Measurements from ENCODE around the gene POLG. TPM values are rescaled to one million over a fixed set of nuclear protein-coding genes. Genes with fewer than 3 reads are reported as not detected.
A peak's percentile ranks its signal among the peaks of the same experiment; 100 is the strongest.

The POLG gene
- total and polyA plus RNA-seq, 2 of the 13 experiments (the other 11 are each of a cell fraction or from before 2014, with no cell fraction given), result 26.6 to 35.5 TPM

DNA sequence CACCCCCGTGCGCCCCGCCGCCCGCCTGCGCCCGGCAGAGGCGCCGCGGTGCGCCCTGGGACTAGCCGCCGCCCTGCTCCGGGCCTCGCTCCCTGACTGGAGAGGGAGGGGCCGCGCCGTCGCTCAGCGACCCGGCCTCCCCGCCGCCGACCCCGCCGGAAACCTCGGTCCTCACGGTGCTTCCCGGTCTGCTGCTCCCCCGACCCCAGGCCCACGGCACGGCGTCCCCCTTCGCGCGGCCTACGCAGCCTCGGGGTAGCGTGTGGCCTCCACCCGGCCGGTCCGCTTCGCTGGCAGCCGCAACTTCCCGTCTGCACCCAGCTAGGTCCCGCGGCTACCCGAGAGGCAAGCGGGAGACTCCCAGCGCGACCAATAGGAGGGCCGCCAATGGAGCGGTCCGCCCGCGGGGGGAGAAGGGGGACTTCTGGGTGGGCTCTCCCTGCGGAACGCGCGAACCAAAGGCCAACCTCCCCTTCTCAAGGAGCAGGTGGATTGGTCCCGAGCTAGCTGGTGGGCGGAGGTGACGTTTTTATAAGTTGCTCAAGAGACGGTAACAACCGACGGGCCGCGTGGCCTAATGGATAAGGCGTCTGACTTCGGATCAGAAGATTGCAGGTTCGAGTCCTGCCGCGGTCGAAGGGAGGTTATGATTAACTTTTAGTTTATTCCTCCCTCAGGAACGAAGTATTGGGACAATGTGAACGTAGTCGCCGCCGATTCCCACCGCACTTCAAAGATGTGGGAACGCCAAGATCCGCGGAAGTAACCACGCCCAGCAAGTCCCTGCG, at the start of gene POLG (continued):
- TF ChIP-seq, protein P1, sequence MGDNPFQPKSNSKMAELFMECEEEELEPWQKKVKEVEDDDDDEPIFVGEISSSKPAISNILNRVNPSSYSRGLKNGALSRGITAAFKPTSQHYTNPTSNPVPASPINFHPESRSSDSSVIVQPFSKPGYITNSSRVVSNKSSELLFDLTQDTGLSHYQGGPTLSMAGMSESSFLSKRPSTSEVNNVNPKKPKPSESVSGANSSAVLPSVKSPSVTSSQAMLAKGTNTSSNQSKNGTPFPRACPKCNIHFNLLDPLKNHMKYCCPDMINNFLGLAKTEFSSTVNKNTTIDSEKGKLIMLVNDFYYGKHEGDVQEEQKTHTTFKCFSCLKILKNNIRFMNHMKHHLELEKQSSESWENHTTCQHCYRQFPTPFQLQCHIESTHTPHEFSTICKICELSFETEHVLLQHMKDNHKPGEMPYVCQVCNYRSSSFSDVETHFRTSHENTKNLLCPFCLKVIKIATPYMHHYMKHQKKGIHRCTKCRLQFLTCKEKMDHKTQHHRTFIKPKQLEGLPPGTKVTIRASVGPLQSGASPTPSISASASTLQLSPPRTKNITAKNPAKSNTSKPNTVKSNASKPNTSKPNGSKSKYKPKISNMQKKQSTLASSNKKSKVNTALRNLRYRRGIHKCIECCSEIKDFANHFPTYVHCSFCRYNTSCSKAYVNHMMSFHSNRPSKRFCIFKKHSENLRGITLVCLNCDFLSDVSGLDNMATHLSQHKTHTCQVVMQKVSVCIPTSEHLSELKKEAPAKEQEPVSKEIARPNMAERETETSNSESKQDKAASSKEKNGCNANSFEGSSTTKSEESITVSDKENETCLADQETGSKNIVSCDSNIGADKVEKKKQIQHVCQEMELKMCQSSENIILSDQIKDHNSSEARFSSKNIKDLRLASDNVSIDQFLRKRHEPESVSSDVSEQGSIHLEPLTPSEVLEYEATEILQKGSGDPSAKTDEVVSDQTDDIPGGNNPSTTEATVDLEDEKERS (CRISPR knock-in tag; IDR thresholded peaks at IDR 0.05), result peak; percentile 86; the same call in 1 of the 2 replicates
- no peak for TF ChIP-seq NFE2L2 (IDR thresholded peaks at IDR 0.05; ENCODE audit: low read length)
- TF ChIP-seq MIXL1 (CRISPR knock-in tag; IDR thresholded peaks at IDR 0.05), result peak; percentile 91
- TF ChIP-seq, protein P2, sequence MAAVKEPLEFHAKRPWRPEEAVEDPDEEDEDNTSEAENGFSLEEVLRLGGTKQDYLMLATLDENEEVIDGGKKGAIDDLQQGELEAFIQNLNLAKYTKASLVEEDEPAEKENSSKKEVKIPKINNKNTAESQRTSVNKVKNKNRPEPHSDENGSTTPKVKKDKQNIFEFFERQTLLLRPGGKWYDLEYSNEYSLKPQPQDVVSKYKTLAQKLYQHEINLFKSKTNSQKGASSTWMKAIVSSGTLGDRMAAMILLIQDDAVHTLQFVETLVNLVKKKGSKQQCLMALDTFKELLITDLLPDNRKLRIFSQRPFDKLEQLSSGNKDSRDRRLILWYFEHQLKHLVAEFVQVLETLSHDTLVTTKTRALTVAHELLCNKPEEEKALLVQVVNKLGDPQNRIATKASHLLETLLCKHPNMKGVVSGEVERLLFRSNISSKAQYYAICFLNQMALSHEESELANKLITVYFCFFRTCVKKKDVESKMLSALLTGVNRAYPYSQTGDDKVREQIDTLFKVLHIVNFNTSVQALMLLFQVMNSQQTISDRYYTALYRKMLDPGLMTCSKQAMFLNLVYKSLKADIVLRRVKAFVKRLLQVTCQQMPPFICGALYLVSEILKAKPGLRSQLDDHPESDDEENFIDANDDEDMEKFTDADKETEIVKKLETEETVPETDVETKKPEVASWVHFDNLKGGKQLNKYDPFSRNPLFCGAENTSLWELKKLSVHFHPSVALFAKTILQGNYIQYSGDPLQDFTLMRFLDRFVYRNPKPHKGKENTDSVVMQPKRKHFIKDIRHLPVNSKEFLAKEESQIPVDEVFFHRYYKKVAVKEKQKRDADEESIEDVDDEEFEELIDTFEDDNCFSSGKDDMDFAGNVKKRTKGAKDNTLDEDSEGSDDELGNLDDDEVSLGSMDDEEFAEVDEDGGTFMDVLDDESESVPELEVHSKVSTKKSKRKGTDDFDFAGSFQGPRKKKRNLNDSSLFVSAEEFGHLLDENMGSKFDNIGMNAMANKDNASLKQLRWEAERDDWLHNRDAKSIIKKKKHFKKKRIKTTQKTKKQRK (IDR thresholded peaks at IDR 0.05; ENCODE audit: low read length), result no peak
- TF ChIP-seq TAF15 (IDR thresholded peaks at IDR 0.05; ENCODE audit: low read depth, low read length, poor library complexity, severe bottlenecking), result no peak
- TF ChIP-seq, protein P3, sequence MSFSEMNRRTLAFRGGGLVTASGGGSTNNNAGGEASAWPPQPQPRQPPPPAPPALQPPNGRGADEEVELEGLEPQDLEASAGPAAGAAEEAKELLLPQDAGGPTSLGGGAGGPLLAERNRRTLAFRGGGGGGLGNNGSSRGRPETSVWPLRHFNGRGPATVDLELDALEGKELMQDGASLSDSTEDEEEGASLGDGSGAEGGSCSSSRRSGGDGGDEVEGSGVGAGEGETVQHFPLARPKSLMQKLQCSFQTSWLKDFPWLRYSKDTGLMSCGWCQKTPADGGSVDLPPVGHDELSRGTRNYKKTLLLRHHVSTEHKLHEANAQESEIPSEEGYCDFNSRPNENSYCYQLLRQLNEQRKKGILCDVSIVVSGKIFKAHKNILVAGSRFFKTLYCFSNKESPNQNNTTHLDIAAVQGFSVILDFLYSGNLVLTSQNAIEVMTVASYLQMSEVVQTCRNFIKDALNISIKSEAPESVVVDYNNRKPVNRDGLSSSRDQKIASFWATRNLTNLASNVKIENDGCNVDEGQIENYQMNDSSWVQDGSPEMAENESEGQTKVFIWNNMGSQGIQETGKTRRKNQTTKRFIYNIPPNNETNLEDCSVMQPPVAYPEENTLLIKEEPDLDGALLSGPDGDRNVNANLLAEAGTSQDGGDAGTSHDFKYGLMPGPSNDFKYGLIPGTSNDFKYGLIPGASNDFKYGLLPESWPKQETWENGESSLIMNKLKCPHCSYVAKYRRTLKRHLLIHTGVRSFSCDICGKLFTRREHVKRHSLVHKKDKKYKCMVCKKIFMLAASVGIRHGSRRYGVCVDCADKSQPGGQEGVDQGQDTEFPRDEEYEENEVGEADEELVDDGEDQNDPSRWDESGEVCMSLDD (CRISPR knock-in tag; IDR thresholded peaks at IDR 0.05; ENCODE audit: borderline replicate concordance), result peak; percentile 76; the same call in 1 of the 2 replicates
- peak; percentile 90; the same call in 1 of the 2 replicates for TF ChIP-seq ZSCAN29 (CRISPR knock-in tag; conservative IDR thresholded peaks at IDR 0.05)
- no peak for TF ChIP-seq ZNF333 (CRISPR knock-in tag; IDR thresholded peaks at IDR 0.05; ENCODE audit: borderline replicate concordance)
- TF ChIP-seq, protein P4, sequence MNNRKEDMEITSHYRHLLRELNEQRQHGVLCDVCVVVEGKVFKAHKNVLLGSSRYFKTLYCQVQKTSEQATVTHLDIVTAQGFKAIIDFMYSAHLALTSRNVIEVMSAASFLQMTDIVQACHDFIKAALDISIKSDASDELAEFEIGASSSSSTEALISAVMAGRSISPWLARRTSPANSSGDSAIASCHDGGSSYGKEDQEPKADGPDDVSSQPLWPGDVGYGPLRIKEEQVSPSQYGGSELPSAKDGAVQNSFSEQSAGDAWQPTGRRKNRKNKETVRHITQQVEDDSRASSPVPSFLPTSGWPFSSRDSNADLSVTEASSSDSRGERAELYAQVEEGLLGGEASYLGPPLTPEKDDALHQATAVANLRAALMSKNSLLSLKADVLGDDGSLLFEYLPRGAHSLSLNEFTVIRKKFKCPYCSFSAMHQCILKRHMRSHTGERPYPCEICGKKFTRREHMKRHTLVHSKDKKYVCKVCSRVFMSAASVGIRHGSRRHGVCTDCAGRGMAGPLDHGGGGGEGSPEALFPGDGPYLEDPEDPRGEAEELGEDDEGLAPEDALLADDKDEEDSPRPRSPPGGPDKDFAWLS (CRISPR knock-in tag; IDR thresholded peaks at IDR 0.05; ENCODE audit: borderline replicate concordance), result no peak
- peak; percentile 59; the same call in 1 of the 2 replicates for TF ChIP-seq ZNF614 (CRISPR knock-in tag; IDR thresholded peaks at IDR 0.05; ENCODE audit: borderline replicate concordance)
- TF ChIP-seq ZNF317 (CRISPR knock-in tag; IDR thresholded peaks at IDR 0.05), result peak; percentile 64; the same call in 1 of the 2 replicates
- TF ChIP-seq, protein P5, sequence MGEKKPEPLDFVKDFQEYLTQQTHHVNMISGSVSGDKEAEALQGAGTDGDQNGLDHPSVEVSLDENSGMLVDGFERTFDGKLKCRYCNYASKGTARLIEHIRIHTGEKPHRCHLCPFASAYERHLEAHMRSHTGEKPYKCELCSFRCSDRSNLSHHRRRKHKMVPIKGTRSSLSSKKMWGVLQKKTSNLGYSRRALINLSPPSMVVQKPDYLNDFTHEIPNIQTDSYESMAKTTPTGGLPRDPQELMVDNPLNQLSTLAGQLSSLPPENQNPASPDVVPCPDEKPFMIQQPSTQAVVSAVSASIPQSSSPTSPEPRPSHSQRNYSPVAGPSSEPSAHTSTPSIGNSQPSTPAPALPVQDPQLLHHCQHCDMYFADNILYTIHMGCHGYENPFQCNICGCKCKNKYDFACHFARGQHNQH (CRISPR knock-in tag; IDR thresholded peaks at IDR 0.05), result peak; percentile 93
- TF ChIP-seq AKAP8 (CRISPR knock-in tag; IDR thresholded peaks at IDR 0.05), result peak; percentile 46; the same call in 1 of the 2 replicates

Measured in HepG2 (cell line).